IPS-15b (cell line): Measurements from ENCODE around the gene FBXO31.

Source experiments
- H3K27me3 ChIP-seq: one replicate; pipeline ENCODE4 v1.6.1; 2013; ENCODE audit warnings: low read length; ENCODE audit not compliant: control insufficient read depth, insufficient read depth
- H3K36me3 ChIP-seq: one replicate; pipeline ENCODE4 v1.6.1; 2013; ENCODE audit warnings: low read length; ENCODE audit not compliant: control insufficient read depth, insufficient read depth
- H3K4me1 ChIP-seq: one replicate; pipeline ENCODE4 v1.6.1; 2013; ENCODE audit warnings: mild to moderate bottlenecking, low read length; ENCODE audit not compliant: control insufficient read depth, insufficient read depth
- H3K4me3 ChIP-seq: one replicate; pipeline ENCODE4 v1.5.1; 2013; ENCODE audit warnings: low read depth, low read length
- H3K9ac ChIP-seq: one replicate; pipeline ENCODE4 v1.6.1; 2013; ENCODE audit warnings: low read depth, mild to moderate bottlenecking, low read length
- H3K9me3 ChIP-seq: one replicate; pipeline ENCODE4 v1.6.1; 2013; ENCODE audit warnings: mild to moderate bottlenecking, low read length; ENCODE audit not compliant: control insufficient read depth, insufficient read depth

The FBXO31 gene

GRCh38 chr16:87286839-87287626 is 96.5 kb downstream of the FBXO31 start:
- Histone ChIP-seq H3K4me1 (no peaks in the 10 kb centered on the region), H3K9me3 (no peaks in the 10 kb centered on the region), H3K4me3 (no peak overlapping the region), H3K27me3 (no peaks in the 10 kb centered on the region), H3K9ac (no peak overlapping the region), H3K36me3 (peaks cover under 1% of the 10 kb centered on the region)

GRCh38 chr16:87284183-87284582 is 99.4 kb downstream of the FBXO31 start:
- H3K36me3 ChIP-seq: no peaks in the 10 kb centered on the region
- H3K4me3 ChIP-seq: no peak overlapping the region
- H3K4me1 ChIP-seq: no peaks in the 10 kb centered on the region
- H3K27me3 ChIP-seq: peaks cover 2% of the 10 kb centered on the region
- no peak overlapping the region for H3K9ac ChIP-seq
- no peaks in the 10 kb centered on the region for H3K9me3 ChIP-seq

- Histone ChIP-seq H3K4me3 (no peak overlapping the region), H3K36me3 (no peaks in the 10 kb centered on the region), H3K9ac (no peak overlapping the region), H3K9me3 (no peaks in the 10 kb centered on the region), H3K4me1 (no peaks in the 10 kb centered on the region), H3K27me3 (peaks cover 2% of the 10 kb centered on the region)
Observed at GRCh38 chr16:87279094-87279658, 104.4 kb downstream of the FBXO31 start.

- Histone ChIP-seq H3K27me3 (peaks cover 2% of the 10 kb centered on the region), H3K4me1 (no peaks in the 10 kb centered on the region), H3K9ac (no peak overlapping the region), H3K4me3 (no peak overlapping the region), H3K36me3 (no peaks in the 10 kb centered on the region), H3K9me3 (no peaks in the 10 kb centered on the region)
Observed at GRCh38 chr16:87278191-87279093, 105.1 kb downstream of the FBXO31 start.
